IMR-90 (cell line): Measurements from ENCODE around the gene TAX1BP1. TPM values are rescaled to one million over a fixed set of nuclear protein-coding genes. Genes with fewer than 3 reads are reported as not detected.

Experiments
- ATAC-seq: fragments of 200-7000 bp; cut with Tn5 transposase; 2 replicates; pipeline ENCODE4 v1.9.1; 2020; ENCODE audit warnings: low read depth, mild to moderate bottlenecking, moderate library complexity
- BruUV-seq: library from RNA; stranded (reverse); fragments of 400-500 nt; replicated peaks from 2 replicates; lab custom pipeline; 2021; lab: Mats Ljungman, UMichigan
- CTCF ChIA-PET: fragments of 300-600 bp; formaldehyde crosslinking; extraction: SDS; loops from one replicate; lab custom pipeline; 2021; ENCODE audit warnings: antibody characterized with exemption; lab: Yijun Ruan, JAX
- POLR2A ChIA-PET: fragments of 300-600 bp; sonication (Branson Sonifier 250); formaldehyde crosslinking; loops from one replicate; lab custom pipeline; 2022; ENCODE audit warnings: antibody characterized with exemption; ENCODE audit not compliant: unreplicated experiment; lab: Charles Lee
- DNase-seq: peaks from one replicate; pipeline ENCODE4 v3.0.0; 2013
- H2AFZ ChIP-seq: replicated peaks from 2 replicates; pipeline ENCODE3; 2013; ENCODE audit warnings: low read length, mild to moderate bottlenecking; ENCODE audit not compliant: poor library complexity
- H2AK5ac ChIP-seq: 2 replicates; pipeline ENCODE4 v1.6.1; 2013; ENCODE audit warnings: low read depth, low read length, inconsistent platforms
- H2AK9ac ChIP-seq: replicated peaks from 2 replicates; pipeline ENCODE3; 2013; ENCODE audit warnings: mild to moderate bottlenecking, low read depth, low read length, moderate library complexity; ENCODE audit not compliant: poor library complexity
- H2BK120ac ChIP-seq: 2 replicates; pipeline ENCODE4 v1.6.1; 2013; ENCODE audit warnings: low read depth, low read length, inconsistent platforms
- H2BK15ac ChIP-seq: 3 replicates; pipeline ENCODE4 v1.6.1; 2013; ENCODE audit warnings: low read depth, low read length, inconsistent platforms
- H2BK20ac ChIP-seq: 2 replicates; pipeline ENCODE4 v1.6.1; 2013; ENCODE audit warnings: low read depth, mild to moderate bottlenecking, inconsistent platforms, low read length, moderate library complexity
- H2BK5ac ChIP-seq: 2 replicates; pipeline ENCODE4 v1.6.1; 2013; ENCODE audit warnings: mild to moderate bottlenecking, low read depth, low read length, inconsistent platforms; ENCODE audit not compliant: poor library complexity, severe bottlenecking
- H3K14ac ChIP-seq: replicated peaks from 2 replicates; pipeline ENCODE4 v1.6.1; 2013; ENCODE audit warnings: low read depth, low read length, inconsistent platforms
- H3K18ac ChIP-seq: 2 replicates; pipeline ENCODE4 v1.6.1; 2013; ENCODE audit warnings: low read depth, low read length, control low read depth
- H3K23ac ChIP-seq: 2 replicates; pipeline ENCODE4 v1.6.1; 2013; ENCODE audit warnings: low read depth, low read length, inconsistent platforms
- H3K27ac ChIP-seq: 2 replicates; pipeline ENCODE4 v1.5.1; 2013; ENCODE audit warnings: mild to moderate bottlenecking, control low read depth, low read length; ENCODE audit not compliant: insufficient read depth
- H3K27me3 ChIP-seq: 2 replicates; pipeline ENCODE4 v1.6.1; 2013; ENCODE audit warnings: low read length; ENCODE audit not compliant: control insufficient read depth, insufficient read depth
- H3K36me3 ChIP-seq: 2 replicates; pipeline ENCODE4 v1.6.1; 2013; ENCODE audit warnings: low read length, mixed read lengths; ENCODE audit not compliant: control insufficient read depth, insufficient read depth
- H3K4ac ChIP-seq: 2 replicates; pipeline ENCODE4 v1.6.1; 2013; ENCODE audit warnings: low read depth, low read length, inconsistent platforms
- H3K4me1 ChIP-seq: 2 replicates; pipeline ENCODE4 v1.6.1; 2013; ENCODE audit warnings: low read length, mixed read lengths; ENCODE audit not compliant: control insufficient read depth, insufficient read depth
- H3K4me2 ChIP-seq: 2 replicates; pipeline ENCODE4 v1.6.1; 2013; ENCODE audit warnings: low read depth, mild to moderate bottlenecking, control low read depth, low read length, moderate library complexity
- H3K4me3 ChIP-seq: 2 replicates; pipeline ENCODE4 v1.5.1; 2013; ENCODE audit warnings: low read depth, mild to moderate bottlenecking, control low read depth, low read length, moderate library complexity; ENCODE audit not compliant: insufficient read depth
- H3K56ac ChIP-seq: 2 replicates; pipeline ENCODE4 v1.6.1; 2013; ENCODE audit warnings: low read length, inconsistent platforms; ENCODE audit not compliant: insufficient read depth; ENCODE audit errors: extremely low read depth
- H3K79me1 ChIP-seq, 2 experiments: 2 replicates each; pipeline ENCODE4 v1.6.1; 2013; ENCODE audit warnings: low read length in 2 of 2, inconsistent platforms in 1 of 2, low read depth in 1 of 2
- H3K9ac ChIP-seq: 2 replicates; pipeline ENCODE4 v1.6.1; 2013; ENCODE audit warnings: low read depth, low read length, control low read depth
- H3K9me1 ChIP-seq: 2 replicates; pipeline ENCODE4 v1.6.1; 2013; ENCODE audit warnings: low read length, inconsistent platforms; ENCODE audit not compliant: insufficient read depth
- H3K9me3 ChIP-seq: 2 replicates; pipeline ENCODE4 v1.6.1; 2013; ENCODE audit warnings: low read length; ENCODE audit not compliant: control insufficient read depth, insufficient read depth
- H4K20me1 ChIP-seq: 2 replicates; pipeline ENCODE4 v1.6.1; 2013; ENCODE audit warnings: low read length, inconsistent platforms; ENCODE audit not compliant: insufficient read depth
- H4K5ac ChIP-seq: 2 replicates; pipeline ENCODE4 v1.6.1; 2013; ENCODE audit warnings: mild to moderate bottlenecking, low read depth, low read length, control low read depth
- H4K8ac ChIP-seq, 2 experiments: 2 replicates each; pipeline ENCODE4 v1.6.1; 2013; ENCODE audit warnings: low read depth in 2 of 2, low read length in 2 of 2, control low read depth in 1 of 2, inconsistent platforms in 1 of 2
- H4K91ac ChIP-seq: 2 replicates; pipeline ENCODE4 v1.6.1; 2013; ENCODE audit warnings: low read depth, low read length, inconsistent platforms; ENCODE audit not compliant: insufficient read depth
- CEBPB ChIP-seq: IDR thresholded peaks from 2 replicates; pipeline ENCODE4 v1.6.1; 2012; ENCODE audit warnings: low read depth, low read length, improper control_type of control experiment
- CHD1 ChIP-seq: IDR thresholded peaks from 2 replicates; pipeline ENCODE4 v1.6.1; 2012; ENCODE audit warnings: low read depth, low read length, improper control_type of control experiment
- ELK1 ChIP-seq: fragments of 150-350 bp; IDR thresholded peaks from 2 replicates; pipeline ENCODE4 v1.6.1; 2016; ENCODE audit warnings: low read depth, mild to moderate bottlenecking, low read length, moderate library complexity, borderline replicate concordance
- MAZ ChIP-seq: IDR thresholded peaks from 2 replicates; pipeline ENCODE4 v1.6.1; 2012; ENCODE audit warnings: low read depth, mild to moderate bottlenecking, low read length, improper control_type of control experiment, moderate library complexity, borderline replicate concordance
- MXI1 ChIP-seq: IDR thresholded peaks from 2 replicates; pipeline ENCODE4 v1.6.1; 2012; ENCODE audit warnings: low read depth, mild to moderate bottlenecking, low read length, moderate library complexity, borderline replicate concordance
- RCOR1 ChIP-seq: IDR thresholded peaks from 2 replicates; pipeline ENCODE4 v1.6.1; 2012; ENCODE audit warnings: mild to moderate bottlenecking, low read length, improper control_type of control experiment; ENCODE audit not compliant: insufficient replicate concordance
- RFX5 ChIP-seq: IDR thresholded peaks from 2 replicates; pipeline ENCODE4 v1.8.0; 2012; ENCODE audit warnings: low read depth, mild to moderate bottlenecking, low read length, moderate library complexity
- SMC3 ChIP-seq: fragments of 150-350 bp; IDR thresholded peaks from 2 replicates; pipeline ENCODE4 v1.6.1; 2016; ENCODE audit warnings: low read depth, mild to moderate bottlenecking, antibody characterized with exemption, low read length, moderate library complexity
- WGBS, 2 experiments: methylation state at CpG; one replicate each; pipeline versions ENCODE4 v1.1.5 to v1.1.7; 2013; ENCODE audit warnings: missing lambda C conversion rate in 2 of 2; ENCODE audit not compliant: insufficient read length in 1 of 2; ENCODE audit errors: extremely low coverage in 2 of 2; 5-methylcytosine and 5-hydroxymethylcytosine counted together
- dilution Hi-C: fragments of 300-500 bp; cut with HindIII; formaldehyde crosslinking; loops from one replicate; pipeline ENCODE4 v1.14.3; 2018; ENCODE audit warnings: low sequenced_read_pairs; ENCODE audit not compliant: unreplicated experiment
- in situ Hi-C: fragments of 300-500 bp; cut with MboI; formaldehyde crosslinking; loops from 3 replicates; pipeline ENCODE4 v1.14.3; 2019; ENCODE audit warnings: low sequenced_read_pairs, inconsistent platforms, mixed read lengths
- intact Hi-C: fragments of 100-400 bp; cut with micrococcal nuclease; formaldehyde crosslinking; loops from 2 replicates; pipeline ENCODE4 v1.10.0; 2022
- polyA plus RNA-seq, 3 experiments: library from polyadenylated mRNA; depleted of rRNA; stranded (reverse); fragments of >200 nt; gene quantifications; 2 replicates each; pipeline ENCODE4 v1.2.3, GENCODE V29; 2012; ENCODE audit warnings: low replicate concordance in 1 of 3
- total RNA-seq: library from RNA; depleted of rRNA; stranded (reverse); fragments of >200 nt; gene quantifications from 2 replicates; pipeline ENCODE4 v1.2.3, GENCODE V29; 2012

TAX1BP1 gene
- total and polyA plus RNA-seq, 2 of the 4 experiments (the other 2 are of a cell fraction): 49.0 to 52.7 TPM

- H3K14ac ChIP-seq: no peak overlapping the region
- H2BK20ac ChIP-seq: no peak overlapping the region
- no peak overlapping the region for H3K18ac ChIP-seq
- no peak overlapping the region for H2AK9ac ChIP-seq
- no peak overlapping the region for H2AFZ ChIP-seq
- no peak overlapping the region for H2BK5ac ChIP-seq
- dilution Hi-C loops (no loop called here), intact Hi-C loops (no loop called here), in situ Hi-C loops (no loop called here)
- H3K27ac ChIP-seq: no peak overlapping the region
- no peaks in the 10 kb centered on the region for H3K4me1 ChIP-seq
- H3K36me3 ChIP-seq: no peaks in the 10 kb centered on the region
- peak; percentile 21 for DNase-seq
- no peak overlapping the region for H4K8ac ChIP-seq
- WGBS, 2 experiments: no CpG with 5 or more reads among the region's 3 CpGs
- H3K9ac ChIP-seq: no peak overlapping the region
- H2BK120ac ChIP-seq: no peak overlapping the region
- no peaks in the 10 kb centered on the region; a peak in 1 of 4 replicates for H3K79me1 ChIP-seq
- no peak overlapping the region for H4K91ac ChIP-seq
- TF ChIP-seq MAZ (no peak), ELK1 (no peak), MXI1 (no peak), CEBPB (no peak), SMC3 (no peak), RFX5 (no peak), CHD1 (no peak), RCOR1 (no peak)
- CTCF ChIA-PET: no interaction called here
- no peak overlapping the region for H2AK5ac ChIP-seq
- BruUV-seq: no TSS peak
- peaks cover 4% of the 10 kb centered on the region for H3K9me1 ChIP-seq
- POLR2A ChIA-PET: no interaction called here
- no peak overlapping the region for H3K23ac ChIP-seq
- no peak overlapping the region for H3K4me3 ChIP-seq
- no peak overlapping the region for H3K4ac ChIP-seq
- no peaks in the 10 kb centered on the region for H3K27me3 ChIP-seq
- no peak overlapping the region for H3K56ac ChIP-seq
- H3K4me2 ChIP-seq: no peak overlapping the region
- no peaks in the 10 kb centered on the region for H4K20me1 ChIP-seq
- H3K9me3 ChIP-seq: no peaks in the 10 kb centered on the region
- no peak overlapping the region for H2BK15ac ChIP-seq
- no peak overlapping the region for H4K5ac ChIP-seq
- no peak for ATAC-seq
Measured at GRCh38 chr7:27846388-27846787, 106.4 kb downstream of the TAX1BP1 start.
